ENCODE measurements around the gene LIN28B.

GRCh38 chr6:104969108-104969507 is 12.2 kb downstream of the LIN28B start:
- no peak for TF ChIP-seq POLR2A (IDR thresholded peaks at IDR 0.05; ENCODE audit: low read length)
- no peak for TF ChIP-seq GATA1 (IDR thresholded peaks at IDR 0.05; ENCODE audit: low read depth, low read length)

All from erythroblast (primary cell).